GM23248 (cell line): ENCODE results near the gene TFPI2. TPM values are rescaled to one million over a fixed set of nuclear protein-coding genes. Genes with fewer than 3 reads are reported as not detected.

ENCODE experiments used
- DNase-seq: peaks from one replicate; pipeline ENCODE4 v3.0.0-alpha.2; 2015
- H2AFZ ChIP-seq: fragments of 200-600 bp; sonication (generic); 2 replicates; pipeline ENCODE4 v1.6.1; 2016; ENCODE audit warnings: antibody characterized with exemption
- H3F3A ChIP-seq: fragments of 200-600 bp; sonication (generic); 2 replicates; pipeline ENCODE4 v1.6.1; 2016; ENCODE audit warnings: mild to moderate bottlenecking, antibody characterized with exemption, mixed run types; ENCODE audit not compliant: insufficient read depth
- H3K27ac ChIP-seq: fragments of 200-600 bp; sonication (generic); 2 replicates; pipeline ENCODE4 v1.5.1; 2016; ENCODE audit warnings: mild to moderate bottlenecking
- H3K27me3 ChIP-seq: fragments of 200-600 bp; sonication (generic); replicated peaks from 2 replicates; pipeline ENCODE4 v1.6.1; 2016; ENCODE audit warnings: mild to moderate bottlenecking; ENCODE audit not compliant: insufficient read depth
- H3K36me3 ChIP-seq: fragments of 200-600 bp; sonication (generic); 2 replicates; pipeline ENCODE4 v1.6.1; 2016; ENCODE audit warnings: low read depth, mild to moderate bottlenecking
- H3K4me1 ChIP-seq: fragments of 200-600 bp; sonication (generic); 2 replicates; pipeline ENCODE4 v1.6.1; 2016; ENCODE audit warnings: mild to moderate bottlenecking; ENCODE audit not compliant: insufficient read depth
- H3K4me2 ChIP-seq: fragments of 200-600 bp; sonication (generic); one replicate; pipeline ENCODE4 v1.6.1; 2016; ENCODE audit warnings: mild to moderate bottlenecking; ENCODE audit not compliant: unreplicated experiment
- H3K4me3 ChIP-seq: fragments of 200-600 bp; sonication (generic); 2 replicates; pipeline ENCODE4 v1.5.1; 2016; ENCODE audit warnings: mild to moderate bottlenecking
- H3K79me2 ChIP-seq: fragments of 200-600 bp; sonication (generic); 2 replicates; pipeline ENCODE4 v1.6.1; 2016; ENCODE audit warnings: mild to moderate bottlenecking; ENCODE audit not compliant: insufficient read depth
- H3K9ac ChIP-seq: fragments of 200-600 bp; sonication (generic); 2 replicates; pipeline ENCODE4 v1.6.1; 2016; ENCODE audit warnings: mild to moderate bottlenecking
- H3K9me2 ChIP-seq: fragments of 200-600 bp; sonication (generic); 2 replicates; pipeline ENCODE4 v1.6.1; 2016; ENCODE audit warnings: mixed run types, mild to moderate bottlenecking, moderate library complexity; ENCODE audit not compliant: insufficient read depth
- H3K9me3 ChIP-seq: fragments of 200-600 bp; sonication (generic); one replicate; pipeline ENCODE4 v1.6.1; 2017; ENCODE audit warnings: low read depth
- H4K20me1 ChIP-seq: fragments of 200-600 bp; sonication (generic); 2 replicates; pipeline ENCODE4 v1.6.0; 2016; ENCODE audit not compliant: insufficient read depth
- EZH2 ChIP-seq: fragments of 200-600 bp; sonication (generic); IDR thresholded peaks from 2 replicates; pipeline ENCODE4 v1.6.1; 2018; ENCODE audit warnings: antibody characterized with exemption, mild to moderate bottlenecking; ENCODE audit not compliant: insufficient read depth, poor library complexity, severe bottlenecking
- EZH2phosphoT487 ChIP-seq: fragments of 200-600 bp; sonication (generic); IDR thresholded peaks from 2 replicates; pipeline ENCODE4 v1.6.1; 2018; ENCODE audit warnings: antibody characterized with exemption, moderate library complexity, mild to moderate bottlenecking, low read depth; ENCODE audit not compliant: insufficient read depth
- WGBS, 2 experiments: methylation state at CpG; one replicate each; pipeline ENCODE4 v1.1.6; 2015 to 2017; ENCODE audit warnings: low lambda C conversion rate in 2 of 2, low coverage in 1 of 2; ENCODE audit errors: missing lambda C conversion rate in 2 of 2; 5-methylcytosine and 5-hydroxymethylcytosine counted together
- in situ Hi-C: fragments of 300-500 bp; cut with MboI; formaldehyde crosslinking; loops from 2 replicates; pipeline ENCODE4 v1.15.0; 2020
- polyA plus RNA-seq: library from polyadenylated mRNA; unstranded; fragments of >200 nt; fragmentation: Nextera tagmentation; extraction: Ambion mirVana; gene quantifications from 2 replicates; pipeline ENCODE4 v1.2.1, GENCODE V29; 2016
- total RNA-seq: library from RNA; depleted of rRNA; stranded (reverse); fragments of >200 nt; shearing (Covaris generic); gene quantifications from 2 replicates; pipeline ENCODE4 v1.2.3, GENCODE V29; 2014

TFPI2 gene
- total and polyA plus RNA-seq, 2 experiments from 2014 or later, result 654 to 706 TPM

GRCh38 chr7:93910076-93910994 lies 19.8 kb upstream of the TFPI2 start:
- H3F3A ChIP-seq, result 0 out of 2 replicates have a peak, but pooled peaks cover 12% of the 10 kb centered on the region
- H3K79me2 ChIP-seq, result no peaks in the 10 kb centered on the region
- no peak overlapping the region for H2AFZ ChIP-seq
- no peak overlapping the region for H3K9ac ChIP-seq
- WGBS, 2 experiments, result 18 to 20% methylated on average over 3 of the region's 3 CpGs
- H3K9me3 ChIP-seq, result no peaks in the 10 kb centered on the region
- no peaks in the 10 kb centered on the region for H4K20me1 ChIP-seq
- H3K4me1 ChIP-seq, result peaks cover 22% of the 10 kb centered on the region
- H3K9me2 ChIP-seq, result no peaks in the 10 kb centered on the region
- H3K27me3 ChIP-seq, result no peaks in the 10 kb centered on the region
- TF ChIP-seq EZH2, result no peak
- no peak for TF ChIP-seq EZH2phosphoT487
- no peak overlapping the region for H3K4me3 ChIP-seq
- H3K27ac ChIP-seq, result no peak overlapping the region
- peak; percentile 73 for DNase-seq
- H3K4me2 ChIP-seq, result no peak overlapping the region
- in situ Hi-C loops, result no loop called here
- H3K36me3 ChIP-seq, result no peaks in the 10 kb centered on the region

- no peak within 1 kb of the TSS for H3K4me3 ChIP-seq
- no peak within 1 kb of the TSS for H3K4me2 ChIP-seq
- H3K27me3 ChIP-seq, result no peaks in the 10 kb centered on the region
- 95 to 97% methylated on average over 3 of the region's 3 CpGs for WGBS, 2 experiments
- no peak within 1 kb of the TSS for H3K27ac ChIP-seq
- H4K20me1 ChIP-seq, result no peaks in the 10 kb centered on the region
- in situ Hi-C loops, result loop anchor here (10.0 kb wide), 2 partner anchors 179 to 369 kb away; no protein-coding TSS in a partner anchor
- no peaks in the 10 kb centered on the region for H3K9me3 ChIP-seq
- TF ChIP-seq EZH2 (no peak), EZH2phosphoT487 (no peak)
- H3K9ac ChIP-seq, result no peak within 1 kb of the TSS
- 0 out of 2 replicates have a peak, but pooled peaks cover 12% of the 10 kb centered on the region for H3F3A ChIP-seq
- DNase-seq, result no peak
- H3K4me1 ChIP-seq, result peaks cover 11% of the 10 kb centered on the region; the same call in 1 of the 2 replicates
- no peaks in the 10 kb centered on the region for H3K9me2 ChIP-seq
- no peak within 1 kb of the TSS for H2AFZ ChIP-seq
- H3K79me2 ChIP-seq, result no peaks in the 10 kb centered on the region
- H3K36me3 ChIP-seq, result no peaks in the 10 kb centered on the region
These were observed 15.7 kb upstream of the TFPI2 start, which contains the start of gene GNGT1 for GRCh38 chr7:93906267-93906666. GNGT1 (plus strand) TSS chr7:93906567; CDS start chr7:93906747, 180 bp downstream.

GRCh38 chr7:93902777-93903423 lies 12.3 kb upstream of the TFPI2 start:
- WGBS, 2 experiments, result 96 to 100% methylated on average over 1 of the region's 1 CpG
- Histone ChIP-seq H3F3A (no peaks in the 10 kb centered on the region), H3K4me2 (no peak overlapping the region), H3K27ac (no peak overlapping the region), H4K20me1 (no peaks in the 10 kb centered on the region), H3K4me3 (no peak overlapping the region), H3K27me3 (no peaks in the 10 kb centered on the region), H3K9me3 (no peaks in the 10 kb centered on the region), H3K4me1 (no peaks in the 10 kb centered on the region), H3K9me2 (no peaks in the 10 kb centered on the region), H2AFZ (no peak overlapping the region), H3K79me2 (no peaks in the 10 kb centered on the region), H3K9ac (no peak overlapping the region), H3K36me3 (no peaks in the 10 kb centered on the region)
- DNase-seq, result peak; percentile 51
- TF ChIP-seq EZH2phosphoT487 (no peak), EZH2 (no peak)
- in situ Hi-C loops, result loop anchor here (10.0 kb wide), 2 partner anchors 182 to 372 kb away; no protein-coding TSS in a partner anchor

- H3K9me2 ChIP-seq, result no peaks in the 10 kb centered on the region
- no peak for DNase-seq
- no peak overlapping the region for H3K27ac ChIP-seq
- no peaks in the 10 kb centered on the region for H3K9me3 ChIP-seq
- H3K4me2 ChIP-seq, result no peak overlapping the region
- H3K9ac ChIP-seq, result no peak overlapping the region
- no peaks in the 10 kb centered on the region for H3F3A ChIP-seq
- H2AFZ ChIP-seq, result no peak overlapping the region
- H3K4me3 ChIP-seq, result no peak overlapping the region
- H4K20me1 ChIP-seq, result no peaks in the 10 kb centered on the region
- H3K79me2 ChIP-seq, result no peaks in the 10 kb centered on the region
- no peak for TF ChIP-seq EZH2phosphoT487
- no peak for TF ChIP-seq EZH2
- H3K36me3 ChIP-seq, result no peaks in the 10 kb centered on the region
- in situ Hi-C loops, result no loop called here
- WGBS, 2 experiments, result 48 to 58% methylated on average over 2 of the region's 2 CpGs
- H3K4me1 ChIP-seq, result peaks cover 7% of the 10 kb centered on the region; the same call in 1 of the 2 replicates
- no peaks in the 10 kb centered on the region for H3K27me3 ChIP-seq
These were observed 7.1 kb upstream of the TFPI2 start for GRCh38 chr7:93897680-93898079.
